Liver (tissue), 3 donors: Measurements from ENCODE around the gene SP140L.

Experiments used
- CTCF ChIP-seq: fragments of 150-350 bp; IDR thresholded peaks from 2 replicates; pipeline ENCODE4 v1.5.1; 2017; ENCODE audit warnings: improper control_type of control experiment, low read depth, low read length; ENCODE audit not compliant: missing input control
- EGR1 ChIP-seq, 2 donors: IDR thresholded peaks; 2 replicates each; pipeline ENCODE4 v1.6.1; 2016 to 2018; ENCODE audit warnings: antibody characterized with exemption in 2 of 2, low read depth in 2 of 2
- JUND ChIP-seq, 2 donors: IDR thresholded peaks; 2 replicates each; pipeline ENCODE4 v1.6.1; 2016; ENCODE audit warnings: antibody characterized with exemption in 2 of 2
- MAX ChIP-seq: IDR thresholded peaks from 2 replicates; pipeline ENCODE4 v1.6.1; 2016; ENCODE audit warnings: antibody characterized with exemption
- TAF1 ChIP-seq: conservative IDR thresholded peaks from 2 replicates; pipeline ENCODE4 v1.6.1; 2016; ENCODE audit warnings: antibody characterized with exemption, mild to moderate bottlenecking
- YY1 ChIP-seq: IDR thresholded peaks from 2 replicates; pipeline ENCODE4 v1.6.1; 2016; ENCODE audit warnings: antibody characterized with exemption, mild to moderate bottlenecking
- ZBTB33 ChIP-seq: IDR thresholded peaks from 2 replicates; pipeline ENCODE4 v1.6.1; 2016; ENCODE audit warnings: antibody characterized with exemption
- TF ChIP-seq, protein P1 (sequence below): IDR thresholded peaks from 2 replicates; pipeline ENCODE4 v1.6.1; 2016; ENCODE audit warnings: antibody characterized with exemption, mild to moderate bottlenecking
- donor health status: healthy.
- donor health status: healthy.

- no peak for TF ChIP-seq CTCF
- TF ChIP-seq MAX, result no peak
- peak in 1 of 2 donors; percentile 7 for TF ChIP-seq EGR1 (IDR thresholded peaks at IDR 0.05; ENCODE audit: low read depth in 2 of 2)
- no peak for TF ChIP-seq JUND (IDR thresholded peaks at IDR 0.05)
- no peak for TF ChIP-seq ZBTB33
- TF ChIP-seq, protein P1, sequence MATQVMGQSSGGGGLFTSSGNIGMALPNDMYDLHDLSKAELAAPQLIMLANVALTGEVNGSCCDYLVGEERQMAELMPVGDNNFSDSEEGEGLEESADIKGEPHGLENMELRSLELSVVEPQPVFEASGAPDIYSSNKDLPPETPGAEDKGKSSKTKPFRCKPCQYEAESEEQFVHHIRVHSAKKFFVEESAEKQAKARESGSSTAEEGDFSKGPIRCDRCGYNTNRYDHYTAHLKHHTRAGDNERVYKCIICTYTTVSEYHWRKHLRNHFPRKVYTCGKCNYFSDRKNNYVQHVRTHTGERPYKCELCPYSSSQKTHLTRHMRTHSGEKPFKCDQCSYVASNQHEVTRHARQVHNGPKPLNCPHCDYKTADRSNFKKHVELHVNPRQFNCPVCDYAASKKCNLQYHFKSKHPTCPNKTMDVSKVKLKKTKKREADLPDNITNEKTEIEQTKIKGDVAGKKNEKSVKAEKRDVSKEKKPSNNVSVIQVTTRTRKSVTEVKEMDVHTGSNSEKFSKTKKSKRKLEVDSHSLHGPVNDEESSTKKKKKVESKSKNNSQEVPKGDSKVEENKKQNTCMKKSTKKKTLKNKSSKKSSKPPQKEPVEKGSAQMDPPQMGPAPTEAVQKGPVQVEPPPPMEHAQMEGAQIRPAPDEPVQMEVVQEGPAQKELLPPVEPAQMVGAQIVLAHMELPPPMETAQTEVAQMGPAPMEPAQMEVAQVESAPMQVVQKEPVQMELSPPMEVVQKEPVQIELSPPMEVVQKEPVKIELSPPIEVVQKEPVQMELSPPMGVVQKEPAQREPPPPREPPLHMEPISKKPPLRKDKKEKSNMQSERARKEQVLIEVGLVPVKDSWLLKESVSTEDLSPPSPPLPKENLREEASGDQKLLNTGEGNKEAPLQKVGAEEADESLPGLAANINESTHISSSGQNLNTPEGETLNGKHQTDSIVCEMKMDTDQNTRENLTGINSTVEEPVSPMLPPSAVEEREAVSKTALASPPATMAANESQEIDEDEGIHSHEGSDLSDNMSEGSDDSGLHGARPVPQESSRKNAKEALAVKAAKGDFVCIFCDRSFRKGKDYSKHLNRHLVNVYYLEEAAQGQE, result no peak
- TF ChIP-seq TAF1, result no peak
- no peak for TF ChIP-seq YY1
Measured at GRCh38 chr2:230327418-230328154, 593 bp downstream of the SP140L start.
